Measurements from ENCODE around the gene APOL6. TPM values are rescaled to one million over a fixed set of nuclear protein-coding genes. Genes with fewer than 3 reads are reported as not detected.

The APOL6 gene
- total and polyA plus RNA-seq, 2 donors (not counting 1 experiment from before 2014, with no cell fraction given), result 18.7 to 58.3 TPM

- H3K27ac ChIP-seq (ENCODE audit: insufficient read depth, low read length), result no peak overlapping the region
- no peak overlapping the region for H3K4me3 ChIP-seq (replicated peaks in 1 of 4; ENCODE audit: control extremely low read depth in 1 of 4, insufficient read depth in 1 of 4, low read depth in 3 of 4, low read length in 4 of 4)
- no peak overlapping the region for H2AFZ ChIP-seq (ENCODE audit: low read length)
- no peak overlapping the region for H3K4me2 ChIP-seq (ENCODE audit: extremely low read depth, insufficient read depth, low read length)
- H4K20me1 ChIP-seq (ENCODE audit: control insufficient read depth, extremely low read depth, insufficient read depth, low read length), result no peaks in the 10 kb centered on the region
- no peaks in the 10 kb centered on the region for H3K36me3 ChIP-seq (ENCODE audit: control insufficient read depth, insufficient read depth, low read length)
- H3K4me1 ChIP-seq (ENCODE audit: control insufficient read depth, extremely low read depth, insufficient read depth, low read length), result peaks cover 18% of the 10 kb centered on the region
- no peaks in the 10 kb centered on the region for H3K27me3 ChIP-seq (ENCODE audit: control insufficient read depth, insufficient read depth, low read length)
- H3K9me3 ChIP-seq (ENCODE audit: control insufficient read depth, insufficient read depth, low read depth, low read length), result no peaks in the 10 kb centered on the region
- H3K79me2 ChIP-seq (ENCODE audit: control insufficient read depth, insufficient read depth, low read length), result no peaks in the 10 kb centered on the region
- no peak for TF ChIP-seq CTCF (conservative IDR thresholded peaks at IDR 0.05 in 1 of 2, IDR thresholded peaks at IDR 0.05 in 1 of 2; ENCODE audit: low read depth in 1 of 2, low read length in 2 of 2)
- no peak for TF ChIP-seq EZH2 (IDR thresholded peaks at IDR 0.05; ENCODE audit: low read length, missing control alignments)
- DNase-seq (ENCODE audit: low read depth in 2 of 2), result no peak
- H3K9ac ChIP-seq (ENCODE audit: insufficient read depth, low read length), result no peak overlapping the region
These were observed 14.2 kb upstream of the APOL6 start for GRCh38 chr22:35634015-35634414.

- Histone ChIP-seq H3K9ac (ENCODE audit: insufficient read depth, low read length) (no peak overlapping the region), H3K79me2 (ENCODE audit: control insufficient read depth, insufficient read depth, low read length) (no peaks in the 10 kb centered on the region), H3K27me3 (ENCODE audit: control insufficient read depth, insufficient read depth, low read length) (no peaks in the 10 kb centered on the region), H3K4me1 (ENCODE audit: control insufficient read depth, extremely low read depth, insufficient read depth, low read length) (peaks cover 13% of the 10 kb centered on the region), H3K4me2 (ENCODE audit: extremely low read depth, insufficient read depth, low read length) (no peak overlapping the region), H3K4me3 (replicated peaks in 1 of 4; ENCODE audit: control extremely low read depth in 1 of 4, insufficient read depth in 1 of 4, low read depth in 3 of 4, low read length in 4 of 4) (no peak overlapping the region), H3K27ac (ENCODE audit: insufficient read depth, low read length) (no peak overlapping the region), H3K9me3 (ENCODE audit: control insufficient read depth, insufficient read depth, low read depth, low read length) (no peaks in the 10 kb centered on the region), H2AFZ (ENCODE audit: low read length) (no peak overlapping the region), H3K36me3 (ENCODE audit: control insufficient read depth, insufficient read depth, low read length) (no peaks in the 10 kb centered on the region), H4K20me1 (ENCODE audit: control insufficient read depth, extremely low read depth, insufficient read depth, low read length) (no peaks in the 10 kb centered on the region)
- no peak for TF ChIP-seq CTCF (conservative IDR thresholded peaks at IDR 0.05 in 1 of 2, IDR thresholded peaks at IDR 0.05 in 1 of 2; ENCODE audit: low read depth in 1 of 2, low read length in 2 of 2)
- DNase-seq (ENCODE audit: low read depth in 2 of 2), result peak in 1 of 2 donors; percentile 26
These were observed 13.2 kb upstream of the APOL6 start for GRCh38 chr22:35634943-35635540.

GRCh38 chr22:35637254-35637653, 11.0 kb upstream of the APOL6 start:
- Histone ChIP-seq H3K9ac (ENCODE audit: insufficient read depth, low read length) (no peak overlapping the region), H2AFZ (ENCODE audit: low read length) (no peak overlapping the region), H3K27me3 (ENCODE audit: control insufficient read depth, insufficient read depth, low read length) (no peaks in the 10 kb centered on the region), H3K9me3 (ENCODE audit: control insufficient read depth, insufficient read depth, low read depth, low read length) (no peaks in the 10 kb centered on the region), H3K27ac (ENCODE audit: insufficient read depth, low read length) (no peak overlapping the region), H3K4me2 (ENCODE audit: extremely low read depth, insufficient read depth, low read length) (no peak overlapping the region), H3K79me2 (ENCODE audit: control insufficient read depth, insufficient read depth, low read length) (no peaks in the 10 kb centered on the region), H3K36me3 (ENCODE audit: control insufficient read depth, insufficient read depth, low read length) (no peaks in the 10 kb centered on the region), H4K20me1 (ENCODE audit: control insufficient read depth, extremely low read depth, insufficient read depth, low read length) (no peaks in the 10 kb centered on the region), H3K4me3 (replicated peaks in 1 of 4; ENCODE audit: control extremely low read depth in 1 of 4, insufficient read depth in 1 of 4, low read depth in 3 of 4, low read length in 4 of 4) (no peak overlapping the region), H3K4me1 (ENCODE audit: control insufficient read depth, extremely low read depth, insufficient read depth, low read length) (peaks cover 13% of the 10 kb centered on the region)
- TF ChIP-seq CTCF (conservative IDR thresholded peaks at IDR 0.05 in 1 of 2, IDR thresholded peaks at IDR 0.05 in 1 of 2; ENCODE audit: low read depth in 1 of 2, low read length in 2 of 2) (no peak), EZH2 (IDR thresholded peaks at IDR 0.05; ENCODE audit: low read length, missing control alignments) (no peak)
- no peak for DNase-seq (ENCODE audit: low read depth in 2 of 2)

Data from fibroblast of lung (primary cell).